Astrocyte (in vitro differentiated cells and primary cell): ENCODE measurements around the gene NAA50.

Experiments used
- CTCF ChIP-seq: IDR thresholded peaks from 2 replicates; pipeline ENCODE4 v1.5.1; 2011; ENCODE audit warnings: low read depth, mild to moderate bottlenecking, inconsistent platforms, low read length, moderate library complexity; ENCODE audit not compliant: insufficient read depth
- EZH2 ChIP-seq: IDR thresholded peaks from 2 replicates; pipeline ENCODE4 v1.6.1; 2012; ENCODE audit warnings: mild to moderate bottlenecking, low read length, inconsistent platforms; ENCODE audit not compliant: insufficient read depth

- no peak for TF ChIP-seq CTCF
- no peak for TF ChIP-seq EZH2
Measured at GRCh38 chr3:113764698-113765097, 18.6 kb upstream of the NAA50 start.
